K562 (cell line): ENCODE measurements around the gene PRR36. TPM values are rescaled to one million over a fixed set of nuclear protein-coding genes. Genes with fewer than 3 reads are reported as not detected.

Source experiments
- ATAC-seq: fragments of 200-7000 bp; cut with Tn5 transposase; 3 replicates; pipeline ENCODE4 v1.9.1; 2020; ENCODE audit warnings: moderate library complexity
- BruUV-seq: library from RNA; stranded (reverse); fragments of 400-500 nt; replicated peaks from 2 replicates; lab custom pipeline; 2021; lab: Mats Ljungman, UMichigan
- CTCF ChIA-PET: fragments of 300-600 bp; formaldehyde crosslinking; extraction: SDS; loops from one replicate; lab custom pipeline; 2021; ENCODE audit warnings: low intra/inter-chr PET ratio; lab: Yijun Ruan, JAX
- POLR2A ChIA-PET: fragments of 300-600, 350-650 bp; sonication (Branson Sonifier 250); formaldehyde crosslinking; extraction: SDS; loops from one replicate; lab custom pipeline; 2021; ENCODE audit warnings: antibody characterized with exemption, inconsistent platforms; lab: Yijun Ruan, JAX
- DNase-seq, 4 experiments: peaks; one replicate each; pipeline versions ENCODE4 v3.0.0 to v3.0.0-alpha.2; 2011 to 2018; ENCODE audit warnings: low spot score in 3 of 4, mixed read lengths in 3 of 4; ENCODE audit errors: extremely low read depth in 1 of 4
- FAIRE-seq: peaks from 2 replicates; lab custom pipeline; 2011; peaks lifted over from hg19 to GRCh38; lab: Jason Lieb, UNC
- H2AFZ ChIP-seq: 2 replicates; pipeline ENCODE4 v1.6.0; 2011; ENCODE audit warnings: low read depth, low read length, control low read depth, inconsistent platforms
- H3K27ac ChIP-seq: fragments of 200-600 bp; 3 replicates; pipeline ENCODE4 v1.8.0; 2011; ENCODE audit warnings: low read depth, mild to moderate bottlenecking, control low read depth, inconsistent platforms, low read length, moderate library complexity, mixed read lengths; ENCODE audit errors: extremely low read depth
- H3K27me3 ChIP-seq, 2 experiments: fragments of 300-600 bp in 1 of 2; 2 replicates in 1 of 2; 3 replicates in 1 of 2; pipeline versions ENCODE4 v1.6.0 to v1.8.0; 2011; ENCODE audit warnings: inconsistent platforms in 2 of 2, low read length in 2 of 2, mild to moderate bottlenecking in 1 of 2, mixed read lengths in 1 of 2, moderate library complexity in 1 of 2; ENCODE audit not compliant: control insufficient read depth in 2 of 2, insufficient read depth in 2 of 2
- H3K36me3 ChIP-seq: fragments of 300-600 bp; 3 replicates; pipeline ENCODE4 v1.8.0; 2011; ENCODE audit warnings: mild to moderate bottlenecking, low read length, inconsistent platforms; ENCODE audit not compliant: control insufficient read depth, insufficient read depth
- H3K4me1 ChIP-seq, 2 experiments: fragments of 200-600 bp in 1 of 2; replicated peaks in 1 of 2; 2 replicates in 1 of 2; 3 replicates in 1 of 2; pipeline versions ENCODE4 v1.5.1 to v1.8.0; 2011; ENCODE audit warnings: inconsistent platforms in 2 of 2, low read length in 2 of 2, mild to moderate bottlenecking in 1 of 2, mixed read lengths in 1 of 2, moderate library complexity in 1 of 2; ENCODE audit not compliant: control insufficient read depth in 2 of 2, insufficient read depth in 2 of 2
- H3K4me2 ChIP-seq: 2 replicates; pipeline ENCODE4 v1.6.1; 2011; ENCODE audit warnings: low read length, control low read depth, inconsistent platforms, mixed read lengths; ENCODE audit not compliant: insufficient read depth
- H3K4me3 ChIP-seq: fragments of 200-600 bp; sonication (generic), shearing (Covaris generic); 2 replicates; pipeline ENCODE4 v1.5.1; 2016; ENCODE audit warnings: control low read depth, inconsistent platforms
- H3K79me2 ChIP-seq: fragments of 200-600 bp; 3 replicates; pipeline ENCODE4 v1.8.0; 2011; ENCODE audit warnings: low read length, inconsistent platforms; ENCODE audit not compliant: control insufficient read depth, insufficient read depth
- H3K9ac ChIP-seq, 2 experiments: 2 replicates each; pipeline versions ENCODE4 v1.6.0 to v1.6.1; 2011; ENCODE audit warnings: low read depth in 2 of 2, low read length in 2 of 2, control low read depth in 1 of 2, inconsistent platforms in 1 of 2, mild to moderate bottlenecking in 1 of 2, mixed read lengths in 1 of 2; ENCODE audit not compliant: insufficient read depth in 1 of 2
- H3K9me1 ChIP-seq: one replicate; pipeline ENCODE4 v1.6.0; 2011; ENCODE audit warnings: inconsistent platforms, mild to moderate bottlenecking, low read length, moderate library complexity; ENCODE audit not compliant: control insufficient read depth, insufficient read depth
- H3K9me3 ChIP-seq: replicated peaks from 2 replicates; pipeline ENCODE4 v1.5.1; 2011; ENCODE audit warnings: low read depth, low read length, inconsistent platforms; ENCODE audit not compliant: control insufficient read depth, insufficient read depth
- H4K20me1 ChIP-seq: replicated peaks from 2 replicates; pipeline ENCODE4 v1.6.1; 2011; ENCODE audit warnings: low read length, inconsistent platforms, mixed read lengths; ENCODE audit not compliant: control insufficient read depth, insufficient read depth
- E2F3 ChIP-seq: fragments of 250-450 bp; sonication (Bioruptor Pico); IDR thresholded peaks from 2 replicates; pipeline ENCODE4 v1.4.0; 2020; ENCODE audit warnings: mild to moderate bottlenecking
- ESRRA ChIP-seq: fragments of 450-650 bp; IDR thresholded peaks from 2 replicates; pipeline ENCODE4 v1.6.1; 2014; ENCODE audit warnings: low read depth, mild to moderate bottlenecking, moderate library complexity, borderline replicate concordance
- ETV6 ChIP-seq, 3 experiments: fragments of 150-350 bp in 1 of 3; sonication (generic) in 1 of 3; formaldehyde crosslinking in 1 of 3; IDR thresholded peaks; 2 replicates each; pipeline versions ENCODE4 v1.6.1 to v1.8.0; 2014 to 2022; ENCODE audit warnings: borderline replicate concordance in 2 of 3, low read depth in 2 of 3, antibody characterized with exemption in 1 of 3, low read length in 1 of 3, mild to moderate bottlenecking in 1 of 3, missing genetic modification reagents in 1 of 3
- FOXA1 ChIP-seq: fragments of 450-650 bp; IDR thresholded peaks from 2 replicates; pipeline ENCODE4 v1.6.1; 2016; ENCODE audit warnings: mild to moderate bottlenecking, borderline replicate concordance
- ILF3 ChIP-seq: fragments of 450-650 bp; IDR thresholded peaks from 2 replicates; pipeline ENCODE4 v1.6.1; 2018; ENCODE audit warnings: antibody characterized with exemption, mild to moderate bottlenecking, moderate library complexity, borderline replicate concordance
- MYC ChIP-seq, 2 experiments: fragments of 250-450 bp in 1 of 2; sonication (Bioruptor Pico) in 1 of 2; IDR thresholded peaks; 2 replicates each; pipeline versions ENCODE4 v1.5.1 to v1.6.1; 2012 to 2021; ENCODE audit warnings: low read depth in 2 of 2, borderline replicate concordance in 1 of 2, improper control_type of control experiment in 1 of 2, low read length in 1 of 2, mild to moderate bottlenecking in 1 of 2, moderate library complexity in 1 of 2
- NFIX ChIP-seq: fragments of 250-450 bp; sonication (Bioruptor Pico); IDR thresholded peaks from 2 replicates; pipeline ENCODE4 v1.4.0; 2020; ENCODE audit warnings: low read depth, mild to moderate bottlenecking, moderate library complexity
- NR2C1 ChIP-seq, 2 experiments: fragments of 450-650 bp; IDR thresholded peaks; 2 replicates each; pipeline ENCODE4 v1.6.1; 2017; ENCODE audit warnings: mild to moderate bottlenecking in 2 of 2, antibody characterized with exemption in 1 of 2, inconsistent platforms in 1 of 2, missing compliant biosample characterization in 1 of 2, missing genetic modification characterization in 1 of 2
- POLR2AphosphoS2 ChIP-seq: IDR thresholded peaks from 2 replicates; pipeline ENCODE4 v1.6.1; 2012; ENCODE audit warnings: low read length, improper control_type of control experiment
- RBM39 ChIP-seq: fragments of 200-400 bp; formaldehyde crosslinking; optimal IDR thresholded peaks from 2 replicates; pipeline ENCODE3; 2018; ENCODE audit warnings: low read depth, low read length
- RFX5 ChIP-seq: IDR thresholded peaks from 2 replicates; pipeline ENCODE4 v1.6.1; 2011; ENCODE audit warnings: low read depth, mild to moderate bottlenecking, improper control_type of control experiment, low read length
- ZBTB1 ChIP-seq: sonication (generic); formaldehyde crosslinking; IDR thresholded peaks from 2 replicates; pipeline ENCODE4 v1.8.1; 2023; ENCODE audit warnings: missing genetic modification reagents, low read depth, mild to moderate bottlenecking, borderline replicate concordance
- ZC3H11A ChIP-seq: IDR thresholded peaks from 2 replicates; pipeline ENCODE4 v1.6.1; 2012; ENCODE audit warnings: low read depth, low read length, improper control_type of control experiment
- ZFP1 ChIP-seq: fragments of 450-650 bp; formaldehyde crosslinking; IDR thresholded peaks from 2 replicates; pipeline ENCODE4 v1.4.0; 2020; ENCODE audit warnings: mild to moderate bottlenecking, mixed read lengths
- ZNF316 ChIP-seq: fragments of 450-650 bp; IDR thresholded peaks from 2 replicates; pipeline ENCODE4 v1.6.1; 2016
- ZNF347 ChIP-seq: fragments of 450-650 bp; formaldehyde crosslinking; IDR thresholded peaks from 2 replicates; pipeline ENCODE4 v1.4.0; 2020; ENCODE audit warnings: low read depth, mild to moderate bottlenecking, moderate library complexity
- WGBS: fragments of 100-300 bp; shearing (Covaris generic); methylation state at CpG from one replicate; pipeline ENCODE4 v1.1.6; 2016; ENCODE audit warnings: low coverage, mixed read lengths; ENCODE audit not compliant: insufficient coverage; ENCODE audit errors: missing lambda C conversion rate; 5-methylcytosine and 5-hydroxymethylcytosine counted together
- in situ Hi-C: fragments of 300-500 bp; cut with MboI; formaldehyde crosslinking; loops from 4 replicates; pipeline ENCODE4 v1.15.0; 2018; ENCODE audit warnings: inconsistent platforms, mixed read lengths
- intact Hi-C: fragments of 100-400 bp; cut with micrococcal nuclease; formaldehyde crosslinking; loops from 2 replicates; pipeline ENCODE4 v1.14.2; 2022
- polyA plus RNA-seq, 8 experiments: library from polyadenylated mRNA; depleted of rRNA in 4 of 8; stranded (reverse) in 5 of 8; unstranded in 3 of 8; fragments of >200 nt; fragmentation: Nextera tagmentation in 2 of 8; fragmentation: Illumina TruSeq in 1 of 8; extraction: Ambion mirVana in 2 of 8; extraction: Trizol in 1 of 8; gene quantifications; 2 replicates each; pipeline versions ENCODE4 v1.2.1 to v1.2.3, GENCODE V29; 2011 to 2014; ENCODE audit warnings: inconsistent platforms in 1 of 8, missing spikeins in 1 of 8
- total RNA-seq, 7 experiments: library from RNA; depleted of rRNA in 6 of 7; stranded (reverse); fragments of >200 nt in 6 of 7; fragmentation: Illumina TruSeq in 2 of 7; extraction: Trizol in 2 of 7; gene quantifications; 2 replicates each; pipeline versions ENCODE4 v1.2.1 to v1.2.3, GENCODE V29; 2011 to 2021; ENCODE audit warnings: low replicate concordance in 1 of 7
- TF ChIP-seq, protein P1 (sequence below), 2 experiments: IDR thresholded peaks in 1 of 2; conservative IDR thresholded peaks in 1 of 2; 2 replicates each; pipeline ENCODE4 v1.6.1; 2016; ENCODE audit warnings: low read depth in 2 of 2, mild to moderate bottlenecking in 1 of 2, missing compliant biosample characterization in 1 of 2, missing genetic modification characterization in 1 of 2, moderate library complexity in 1 of 2
- TF ChIP-seq, protein P2 (sequence below): fragments of 250-450 bp; sonication (Bioruptor Pico); IDR thresholded peaks from 2 replicates; pipeline ENCODE4 v1.8.0; 2021; ENCODE audit warnings: mild to moderate bottlenecking, moderate library complexity

The PRR36 gene
- total and polyA plus RNA-seq, 9 of the 15 experiments (the other 6 are each of a cell fraction or from before 2014, with no cell fraction given), result 0.05 to 0.42 (median 0.06) TPM; not detected in 6

DNA sequence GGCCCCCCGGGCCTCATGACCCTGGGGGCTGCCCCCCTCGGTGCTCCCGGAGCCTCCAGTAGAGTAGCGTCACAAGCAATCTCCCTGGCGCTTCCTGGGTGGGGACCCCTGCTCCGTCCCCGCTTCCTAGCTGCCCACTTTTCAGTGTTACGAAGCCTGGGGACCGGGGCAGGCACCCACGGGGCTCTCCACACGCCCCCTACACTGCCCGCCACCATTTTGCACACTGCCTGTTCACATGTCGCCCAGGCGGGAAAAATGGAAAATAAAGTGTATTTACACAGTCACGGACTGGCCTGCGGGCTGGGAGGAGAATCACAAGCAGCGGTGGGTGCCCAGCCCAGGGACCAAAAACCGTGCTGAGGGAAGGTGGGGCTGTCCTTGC lies 9.5 kb downstream of the PRR36 start:
- 73% methylated on average over 13 of the region's 18 CpGs for WGBS
- H3K4me2 ChIP-seq, result no peak overlapping the region
- BruUV-seq, result no TSS peak
- peaks cover 10 to 83% of the 10 kb centered on the region in 2 experiments; a peak in 4 of 5 replicates for H3K4me1 ChIP-seq
- H4K20me1 ChIP-seq, result no peaks in the 10 kb centered on the region
- no peak overlapping the region for H2AFZ ChIP-seq
- in situ Hi-C loops, result no loop called here
- ChIA-PET POLR2A (interaction anchor here (1.7 kb wide), 1 partner anchor 26 kb away, joined by 4 read pairs; no protein-coding TSS in a partner anchor), CTCF (no interaction called here)
- no peak overlapping the region for H3K4me3 ChIP-seq
- no peaks in the 10 kb centered on the region for H3K36me3 ChIP-seq
- H3K27me3 ChIP-seq, result no peaks in the 10 kb centered on the region
- no peak for ATAC-seq
- peaks cover under 1% of the 10 kb centered on the region for H3K9me1 ChIP-seq
- H3K9me3 ChIP-seq, result no peaks in the 10 kb centered on the region
- no peaks in the 10 kb centered on the region for H3K79me2 ChIP-seq
- H3K9ac ChIP-seq, result peak overlapping the region in 1 of 2 experiments; percentile 60; a peak in 1 of 4 replicates
- DNase-seq, result no peak
- H3K27ac ChIP-seq, result no peak overlapping the region
- FAIRE-seq, result no peak
- intact Hi-C loops, result no loop called here
- TF ChIP-seq RBM39 (no peak), ZFP1 (CRISPR knock-in tag) (no peak), FOXA1 (no peak), ZNF347 (CRISPR knock-in tag) (no peak), ZBTB1 (CRISPR knock-in tag) (no peak), ZNF316 (no peak), E2F3 (CRISPR knock-in tag) (no peak), ETV6 (IDR thresholded peaks at IDR 0.05; ENCODE audit: borderline replicate concordance in 1 of 2, low read depth in 2 of 2, low read length in 1 of 2) (no peak), ETV6 (CRISPR knock-in tag; IDR thresholded peaks at IDR 0.05; ENCODE audit: borderline replicate concordance) (no peak), ESRRA (no peak), RFX5 (no peak), ZC3H11A (no peak), POLR2AphosphoS2 (no peak), NFIX (CRISPR knock-in tag) (no peak), NR2C1 (IDR thresholded peaks at IDR 0.05) (no peak), NR2C1 (tag; IDR thresholded peaks at IDR 0.05) (no peak), ILF3 (no peak), MYC (IDR thresholded peaks at IDR 0.05; ENCODE audit: low read depth, low read length) (no peak), MYC (CRISPR knock-in tag; IDR thresholded peaks at IDR 0.05; ENCODE audit: borderline replicate concordance, low read depth) (no peak)
- TF ChIP-seq, protein P1, sequence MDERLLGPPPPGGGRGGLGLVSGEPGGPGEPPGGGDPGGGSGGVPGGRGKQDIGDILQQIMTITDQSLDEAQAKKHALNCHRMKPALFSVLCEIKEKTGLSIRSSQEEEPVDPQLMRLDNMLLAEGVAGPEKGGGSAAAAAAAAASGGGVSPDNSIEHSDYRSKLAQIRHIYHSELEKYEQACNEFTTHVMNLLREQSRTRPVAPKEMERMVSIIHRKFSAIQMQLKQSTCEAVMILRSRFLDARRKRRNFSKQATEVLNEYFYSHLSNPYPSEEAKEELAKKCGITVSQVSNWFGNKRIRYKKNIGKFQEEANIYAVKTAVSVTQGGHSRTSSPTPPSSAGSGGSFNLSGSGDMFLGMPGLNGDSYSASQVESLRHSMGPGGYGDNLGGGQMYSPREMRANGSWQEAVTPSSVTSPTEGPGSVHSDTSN (CRISPR knock-in tag; IDR thresholded peaks at IDR 0.05; ENCODE audit: low read depth), result no peak
- TF ChIP-seq, protein P1 (tag; conservative IDR thresholded peaks at IDR 0.05; ENCODE audit: low read depth), result no peak
- TF ChIP-seq, protein P2, sequence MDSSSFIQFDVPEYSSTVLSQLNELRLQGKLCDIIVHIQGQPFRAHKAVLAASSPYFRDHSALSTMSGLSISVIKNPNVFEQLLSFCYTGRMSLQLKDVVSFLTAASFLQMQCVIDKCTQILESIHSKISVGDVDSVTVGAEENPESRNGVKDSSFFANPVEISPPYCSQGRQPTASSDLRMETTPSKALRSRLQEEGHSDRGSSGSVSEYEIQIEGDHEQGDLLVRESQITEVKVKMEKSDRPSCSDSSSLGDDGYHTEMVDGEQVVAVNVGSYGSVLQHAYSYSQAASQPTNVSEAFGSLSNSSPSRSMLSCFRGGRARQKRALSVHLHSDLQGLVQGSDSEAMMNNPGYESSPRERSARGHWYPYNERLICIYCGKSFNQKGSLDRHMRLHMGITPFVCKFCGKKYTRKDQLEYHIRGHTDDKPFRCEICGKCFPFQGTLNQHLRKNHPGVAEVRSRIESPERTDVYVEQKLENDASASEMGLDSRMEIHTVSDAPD, result no peak
